HepG2 (cell line): ENCODE data around the gene HLA-B. TPM values are rescaled to one million over a fixed set of nuclear protein-coding genes. Genes with fewer than 3 reads are reported as not detected.

Experiments used
- ARID4A ChIP-seq: sonication (generic); formaldehyde crosslinking; IDR thresholded peaks from 2 replicates; pipeline ENCODE4 v1.5.0; 2020; ENCODE audit warnings: mild to moderate bottlenecking, missing genetic modification reagents, borderline replicate concordance
- HNF4A ChIP-seq: sonication (generic); formaldehyde crosslinking; IDR thresholded peaks from 2 replicates; pipeline ENCODE4 v1.4.0; 2020; ENCODE audit warnings: missing genetic modification reagents
- HNRNPLL ChIP-seq: fragments of 200-400 bp; formaldehyde crosslinking; IDR thresholded peaks from 2 replicates; pipeline ENCODE4 v1.6.1; 2017; ENCODE audit warnings: mild to moderate bottlenecking, low read depth, low read length; ENCODE audit not compliant: poor library complexity, severe bottlenecking
- KDM5A ChIP-seq: fragments of 200-600 bp; sonication (generic); IDR thresholded peaks from 2 replicates; pipeline ENCODE4 v1.7.0; 2018; ENCODE audit warnings: antibody characterized with exemption, mild to moderate bottlenecking, low read length, borderline replicate concordance
- NCOR1 ChIP-seq: fragments of 200-600 bp; sonication (generic); IDR thresholded peaks from 2 replicates; pipeline ENCODE4 v1.7.0; 2017; ENCODE audit warnings: antibody characterized with exemption, low read length, borderline replicate concordance
- NRL ChIP-seq: sonication (generic); formaldehyde crosslinking; IDR thresholded peaks from 2 replicates; pipeline ENCODE4 v1.5.0; 2020; ENCODE audit warnings: missing genetic modification reagents, mild to moderate bottlenecking, moderate library complexity, borderline replicate concordance
- PHF5A ChIP-seq: IDR thresholded peaks from one replicate; pipeline ENCODE4 v1.6.1; 2018; ENCODE audit warnings: low read depth, missing genetic modification reagents; ENCODE audit not compliant: unreplicated experiment
- SALL1 ChIP-seq: sonication (generic); formaldehyde crosslinking; IDR thresholded peaks from 2 replicates; pipeline ENCODE4 v1.8.0; 2022; ENCODE audit warnings: mild to moderate bottlenecking, missing genetic modification reagents
- TEAD3 ChIP-seq: optimal IDR thresholded peaks from 2 replicates; pipeline ENCODE3; 2016; ENCODE audit warnings: borderline replicate concordance
- ZNF296 ChIP-seq: sonication (generic); formaldehyde crosslinking; conservative IDR thresholded peaks from 2 replicates; pipeline ENCODE4 v1.5.0; 2020; ENCODE audit warnings: mild to moderate bottlenecking, missing genetic modification reagents
- ZNF484 ChIP-seq: sonication (generic); formaldehyde crosslinking; IDR thresholded peaks from 2 replicates; pipeline ENCODE4 v1.5.1; 2020; ENCODE audit warnings: mild to moderate bottlenecking, low read depth, missing genetic modification reagents, borderline replicate concordance
- ZNF709 ChIP-seq: sonication (generic); formaldehyde crosslinking; IDR thresholded peaks from 2 replicates; pipeline ENCODE4 v1.5.0; 2020; ENCODE audit warnings: mild to moderate bottlenecking, missing genetic modification reagents
- ZSCAN31 ChIP-seq: sonication (generic); formaldehyde crosslinking; IDR thresholded peaks from 2 replicates; pipeline ENCODE4 v1.5.0; 2020; ENCODE audit warnings: low read depth, mild to moderate bottlenecking, missing genetic modification reagents
- polyA plus RNA-seq, 8 experiments: library from polyadenylated mRNA; depleted of rRNA in 3 of 8; stranded (reverse) in 7 of 8; unstranded in 1 of 8; fragments of >200 nt; fragmentation: Illumina TruSeq in 4 of 8; extraction: Trizol in 4 of 8; gene quantifications; 2 replicates each; pipeline versions ENCODE4 v1.2.1 to v1.2.3, GENCODE V29; 2011 to 2016; ENCODE audit warnings: low read depth in 4 of 8, missing spikeins in 1 of 8, mixed read lengths in 1 of 8; ENCODE audit not compliant: insufficient read depth in 1 of 8
- total RNA-seq, 5 experiments: library from RNA; depleted of rRNA; stranded (reverse); fragments of >200 nt; fragmentation: Illumina TruSeq; extraction: Trizol; gene quantifications; 2 replicates each; pipeline ENCODE4 v1.2.3, GENCODE V29; 2016; ENCODE audit warnings: low read depth in 1 of 5
- TF ChIP-seq, protein P1 (sequence below): sonication (generic); formaldehyde crosslinking; IDR thresholded peaks from 2 replicates; pipeline ENCODE4 v1.4.0; 2020; ENCODE audit warnings: missing genetic modification reagents

The HLA-B gene
- total and polyA plus RNA-seq, 2 of the 13 experiments (the other 11 are each of a cell fraction or from before 2014, with no cell fraction given), result 35.3 to 88.9 TPM

- no peak for TF ChIP-seq KDM5A
- peak; percentile 54 for TF ChIP-seq NCOR1
- peak; percentile 70 for TF ChIP-seq TEAD3 (CRISPR knock-in tag)
- TF ChIP-seq NRL (CRISPR knock-in tag), result no peak
- TF ChIP-seq SALL1, result peak; percentile 41; the same call in 1 of the 2 replicates
- no peak for TF ChIP-seq ZSCAN31 (CRISPR knock-in tag)
- TF ChIP-seq ZNF296 (CRISPR knock-in tag), result no peak
- TF ChIP-seq HNRNPLL, result no peak
- TF ChIP-seq ZNF484 (CRISPR knock-in tag), result no peak
- TF ChIP-seq HNF4A (CRISPR knock-in tag), result peak; percentile 80
- TF ChIP-seq ARID4A (CRISPR knock-in tag), result 0 out of 2 replicates have a peak, but pooled peaks have one; percentile 26
- TF ChIP-seq, protein P1, sequence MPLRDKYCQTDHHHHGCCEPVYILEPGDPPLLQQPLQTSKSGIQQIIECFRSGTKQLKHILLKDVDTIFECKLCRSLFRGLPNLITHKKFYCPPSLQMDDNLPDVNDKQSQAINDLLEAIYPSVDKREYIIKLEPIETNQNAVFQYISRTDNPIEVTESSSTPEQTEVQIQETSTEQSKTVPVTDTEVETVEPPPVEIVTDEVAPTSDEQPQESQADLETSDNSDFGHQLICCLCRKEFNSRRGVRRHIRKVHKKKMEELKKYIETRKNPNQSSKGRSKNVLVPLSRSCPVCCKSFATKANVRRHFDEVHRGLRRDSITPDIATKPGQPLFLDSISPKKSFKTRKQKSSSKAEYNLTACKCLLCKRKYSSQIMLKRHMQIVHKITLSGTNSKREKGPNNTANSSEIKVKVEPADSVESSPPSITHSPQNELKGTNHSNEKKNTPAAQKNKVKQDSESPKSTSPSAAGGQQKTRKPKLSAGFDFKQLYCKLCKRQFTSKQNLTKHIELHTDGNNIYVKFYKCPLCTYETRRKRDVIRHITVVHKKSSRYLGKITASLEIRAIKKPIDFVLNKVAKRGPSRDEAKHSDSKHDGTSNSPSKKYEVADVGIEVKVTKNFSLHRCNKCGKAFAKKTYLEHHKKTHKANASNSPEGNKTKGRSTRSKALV (CRISPR knock-in tag), result no peak
- no peak for TF ChIP-seq ZNF709 (CRISPR knock-in tag)
- no peak for TF ChIP-seq PHF5A
Observed at GRCh38 chr6:31378062-31378720, 21.2 kb upstream of the HLA-B start (continued).
